Measurements from ENCODE around the gene SSBP3. TPM values are rescaled to one million over a fixed set of nuclear protein-coding genes. Genes with fewer than 3 reads are reported as not detected.

Gene SSBP3
- total RNA-seq, 1 donor from 2014 or later: 41.1 TPM

DNA sequence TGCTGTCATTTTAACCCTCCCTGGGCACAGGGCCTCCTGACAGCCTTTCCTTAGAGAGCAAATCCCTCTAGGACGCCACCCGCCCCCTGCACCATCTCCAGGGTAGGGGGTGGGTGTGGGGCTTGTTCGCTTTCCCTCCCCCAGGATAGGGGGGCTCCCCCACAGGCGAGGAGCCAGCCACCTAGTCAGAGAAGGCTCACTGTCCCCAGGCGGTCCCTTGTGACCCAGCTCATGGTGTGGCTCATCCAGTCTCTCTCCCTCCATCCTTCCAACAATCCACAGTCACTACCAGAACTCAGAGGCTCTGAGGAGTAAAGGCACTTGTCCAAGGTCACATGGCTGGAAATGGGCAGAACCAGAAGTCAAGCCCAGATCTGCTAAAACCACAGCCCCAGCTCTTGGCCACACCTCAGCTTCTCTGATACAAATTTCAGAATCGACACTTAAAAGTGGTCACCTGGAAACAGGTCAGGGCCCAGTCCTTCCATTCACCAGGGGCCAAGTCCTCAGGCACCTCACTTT is 116.4 kb downstream of the SSBP3 start:
- DNase-seq (ENCODE audit: low spot score): no peak

DNA sequence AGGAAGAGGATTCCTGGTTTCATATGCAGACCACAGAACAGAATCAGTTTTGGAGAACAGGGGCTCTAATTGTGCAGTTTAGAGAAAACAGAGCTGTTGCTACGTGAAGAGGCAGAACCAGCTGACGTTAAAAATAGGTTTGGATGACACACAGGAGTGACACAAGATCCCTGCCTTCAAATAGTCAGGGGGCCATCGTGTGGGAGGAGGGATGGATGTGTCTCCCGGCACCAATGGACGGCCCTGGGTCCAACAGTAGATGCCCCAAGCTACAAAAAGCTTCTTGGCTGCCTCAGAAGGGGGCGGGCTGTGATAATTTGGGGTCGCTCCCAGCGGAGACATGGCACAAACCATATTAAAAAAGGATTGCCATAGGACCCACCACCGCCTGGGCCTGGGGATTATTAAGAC is 118.4 kb downstream of the SSBP3 start:
- no peak for DNase-seq (ENCODE audit: low spot score)

DNA sequence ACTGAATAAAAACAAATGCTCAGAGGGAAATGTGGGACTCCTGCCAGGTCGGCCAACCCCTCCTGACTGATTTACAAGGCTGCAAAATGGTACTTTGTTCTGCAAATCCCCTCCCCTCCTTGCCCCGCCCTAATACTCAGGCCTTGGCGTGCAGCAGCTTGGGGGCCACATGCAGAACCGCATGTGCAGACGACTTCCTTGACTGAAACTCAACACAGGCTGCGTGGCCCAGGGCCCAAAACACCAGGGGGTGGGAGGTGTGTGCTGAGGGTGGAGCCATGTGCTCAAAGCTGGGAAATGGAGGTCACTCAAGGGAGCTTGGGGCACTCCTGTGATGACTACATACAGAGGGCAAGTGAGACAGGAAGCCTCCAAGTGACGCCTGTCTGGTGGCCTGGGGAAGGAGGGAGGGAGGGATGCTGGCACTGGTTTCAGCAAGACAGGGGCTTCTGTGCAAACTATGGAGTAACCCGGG is 119.0 kb downstream of the SSBP3 start:
- peak; percentile 93 for DNase-seq (ENCODE audit: low spot score)

GRCh38 chr1:54285815-54286345 is 120.3 kb downstream of the SSBP3 start:
- DNase-seq (ENCODE audit: low spot score): no peak

DNA sequence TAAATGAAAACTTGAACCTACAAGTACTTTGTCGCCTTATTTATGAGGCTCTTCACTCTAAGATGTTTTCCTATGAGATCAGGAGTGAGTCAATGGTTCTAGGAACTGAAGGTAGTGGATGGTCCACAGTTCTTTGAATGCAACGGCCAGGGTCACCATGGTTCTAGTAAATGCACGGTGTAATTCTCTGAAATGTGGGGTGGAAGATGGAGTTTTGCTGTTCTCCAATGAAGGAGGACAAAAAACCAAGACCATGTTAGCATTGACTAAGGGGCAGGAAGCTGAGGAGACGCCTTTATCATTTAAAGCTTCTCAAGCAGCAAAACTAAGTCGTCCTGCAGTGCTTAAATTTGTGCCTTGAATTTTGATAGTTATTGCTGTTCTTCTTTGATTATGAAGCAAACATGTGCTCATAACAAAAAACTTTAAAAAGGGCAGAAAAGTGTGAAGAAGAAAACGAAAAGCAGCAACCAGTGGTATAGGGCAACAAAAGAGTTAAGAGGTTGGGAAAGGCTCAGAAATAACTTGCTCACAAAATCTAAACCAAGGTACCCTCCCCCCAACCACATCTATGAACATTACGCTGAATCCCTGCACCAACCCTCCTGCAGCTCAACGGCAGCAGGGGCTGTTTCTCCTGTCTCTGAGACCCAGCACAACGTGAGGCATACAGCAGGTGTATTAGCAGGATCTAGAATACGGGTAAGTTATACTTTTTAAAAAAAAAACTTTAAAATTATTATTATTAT is 121.2 kb downstream of the SSBP3 start:
- no peak for DNase-seq (ENCODE audit: low spot score)

DNA sequence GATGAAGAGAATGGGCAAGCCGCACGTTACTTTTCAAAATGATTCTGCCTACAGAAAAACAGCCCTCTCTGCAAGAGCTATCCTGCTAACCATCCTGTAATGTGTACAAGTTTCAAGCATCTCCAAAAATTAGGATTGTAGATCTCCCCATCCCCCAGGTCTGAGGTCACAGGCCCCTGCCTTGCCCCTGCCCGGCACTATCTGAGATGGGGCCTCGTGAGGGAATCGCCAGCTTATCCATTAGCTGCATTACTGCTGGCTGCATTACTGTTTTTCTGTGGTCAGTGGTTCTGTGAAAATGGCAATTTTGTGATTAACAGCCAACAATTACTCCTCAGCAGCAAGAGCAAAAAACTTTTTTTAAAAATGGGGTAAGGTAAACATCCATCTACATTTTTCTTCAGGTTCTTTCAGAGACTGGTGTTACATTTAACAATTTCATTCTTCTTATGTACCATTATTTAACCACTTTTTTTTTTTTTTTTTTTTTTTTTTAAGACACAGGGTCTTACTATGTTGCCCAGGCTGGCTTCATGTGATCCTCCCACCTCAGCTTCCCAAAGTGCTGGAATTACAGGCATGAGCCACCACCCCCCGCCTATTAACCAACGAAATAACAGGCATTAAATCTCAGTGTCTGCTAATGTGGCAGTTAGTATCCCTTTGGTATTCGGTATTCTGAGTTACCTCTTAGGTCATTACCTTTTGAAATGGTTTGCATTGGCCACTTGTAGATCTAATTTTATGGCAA is 122.4 kb downstream of the SSBP3 start:
- DNase-seq (ENCODE audit: low spot score): no peak

DNA sequence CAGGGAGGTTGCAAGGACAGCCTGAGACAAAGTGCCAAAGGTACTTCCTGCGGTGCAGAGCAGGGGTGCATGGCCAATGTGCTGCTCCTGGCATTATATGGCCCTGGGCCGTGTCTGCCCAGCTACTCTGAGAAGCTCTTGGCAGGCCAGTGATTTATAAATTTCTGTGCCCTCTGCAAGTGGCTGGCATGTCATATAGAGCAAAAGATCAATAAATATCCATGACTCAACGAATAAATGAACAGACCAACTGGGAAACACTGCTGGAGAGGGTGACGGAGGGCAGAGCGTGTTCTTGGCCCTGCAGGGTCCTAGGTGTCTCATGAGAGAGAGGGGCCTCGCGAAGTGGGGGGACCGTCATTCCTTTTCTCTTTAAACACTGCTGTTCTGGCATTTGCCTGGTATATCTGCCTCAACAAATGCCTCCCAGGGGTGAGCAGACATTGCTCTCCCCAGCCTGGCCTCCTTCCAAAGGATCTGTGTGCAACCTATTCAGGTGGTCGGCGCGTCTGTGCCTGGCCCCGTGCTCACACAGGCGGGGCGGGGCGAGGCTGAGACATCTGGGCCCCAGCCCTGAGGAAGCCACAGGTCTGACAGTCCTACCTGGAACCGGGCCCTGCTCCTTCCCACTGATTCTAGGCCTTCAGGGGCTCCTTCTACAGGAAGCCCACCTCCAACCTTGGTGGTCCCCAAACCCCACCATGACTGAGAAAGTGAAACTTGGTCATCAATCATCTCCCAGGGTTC is 123.9 kb downstream of the SSBP3 start:
- DNase-seq (ENCODE audit: low spot score): no peak

DNA sequence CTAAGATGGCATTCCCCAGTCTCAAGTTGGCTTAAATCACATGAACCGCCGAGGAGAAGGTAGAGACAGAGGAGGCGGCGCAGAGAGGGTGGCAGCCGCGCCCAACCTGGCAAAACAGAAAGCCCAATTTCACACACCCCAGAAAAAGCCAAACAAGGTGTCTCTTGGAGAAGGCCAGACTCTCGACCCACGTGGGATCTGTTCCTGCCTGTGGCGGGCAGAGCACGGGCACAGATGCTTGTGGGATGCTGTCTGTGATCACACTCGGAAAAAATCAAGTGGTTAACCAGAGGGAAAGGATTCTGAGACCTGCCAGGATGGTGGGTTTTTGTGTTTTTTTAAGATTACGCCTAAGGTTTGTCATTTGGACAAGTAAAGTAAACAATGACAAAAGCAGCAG is 125.5 kb downstream of the SSBP3 start:
- DNase-seq (ENCODE audit: low spot score): no peak

- no peak for DNase-seq (ENCODE audit: low spot score)
Observed at GRCh38 chr1:54279457-54279856, 126.7 kb downstream of the SSBP3 start.

DNA sequence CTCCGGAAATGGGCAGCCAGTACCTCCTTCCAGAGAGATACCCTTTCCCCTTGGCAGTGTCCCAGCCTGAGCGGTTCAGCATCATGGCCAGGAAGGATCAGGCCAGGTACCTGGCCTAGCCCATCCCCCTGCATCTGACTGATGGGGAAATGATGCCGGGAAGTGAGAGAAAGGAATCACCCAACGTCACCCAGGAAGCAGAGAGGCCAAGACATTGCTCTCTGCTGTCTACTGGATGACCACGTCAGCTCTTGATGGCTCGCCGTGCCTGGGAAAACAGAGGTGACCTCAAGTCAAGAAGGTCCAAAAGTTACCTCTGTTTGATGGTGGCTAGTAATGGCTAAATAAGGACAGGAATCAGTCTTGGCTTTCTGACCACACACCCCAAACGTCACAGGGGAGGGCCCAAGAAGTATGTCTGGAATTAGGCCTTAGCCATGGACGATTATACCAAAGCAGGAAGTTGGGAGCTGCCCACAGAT is 127.2 kb downstream of the SSBP3 start:
- DNase-seq (ENCODE audit: low spot score): no peak

DNA sequence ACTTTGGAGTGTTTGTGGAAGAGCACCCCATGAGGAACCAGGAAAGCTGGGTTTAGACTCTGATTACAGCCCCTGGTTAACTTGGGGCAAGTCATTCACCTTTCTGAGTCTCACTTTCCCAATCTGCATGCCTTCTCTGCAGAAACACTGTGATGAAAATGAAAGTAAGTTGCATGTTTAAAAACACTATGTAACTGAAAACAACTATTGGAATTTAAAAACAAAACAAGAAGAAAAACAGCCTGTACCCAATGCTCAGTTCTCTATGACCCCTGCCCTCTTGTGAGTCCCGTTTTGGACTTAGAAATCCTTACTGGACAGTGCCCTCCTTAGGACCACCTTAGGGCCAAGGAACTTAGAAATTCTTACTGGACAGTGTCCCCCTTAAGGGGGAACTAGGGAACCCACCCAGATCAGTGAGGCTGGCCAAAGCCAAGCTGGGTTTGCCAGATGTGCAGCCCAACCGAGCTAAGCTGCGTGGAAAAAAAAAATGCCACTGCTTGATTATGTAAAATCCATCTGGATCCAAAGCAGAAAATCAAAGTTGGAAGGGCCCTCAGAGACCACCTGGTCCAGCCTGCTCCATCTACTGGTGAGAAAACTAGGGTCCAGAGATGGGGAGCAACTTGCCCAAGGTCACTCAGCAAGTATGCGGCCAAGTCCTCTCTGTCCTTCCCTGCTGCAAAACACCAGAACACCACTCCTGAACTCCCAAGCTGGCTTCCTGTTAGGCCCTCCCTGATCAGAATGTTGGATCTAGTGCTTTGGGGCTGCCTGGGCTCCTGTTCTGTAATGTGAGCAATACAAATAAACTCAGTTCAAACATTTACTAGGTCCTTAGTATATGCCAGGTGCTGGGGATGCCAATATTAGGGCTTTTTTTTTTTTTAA is 128.5 kb downstream of the SSBP3 start:
- no peak for DNase-seq (ENCODE audit: low spot score)

DNA sequence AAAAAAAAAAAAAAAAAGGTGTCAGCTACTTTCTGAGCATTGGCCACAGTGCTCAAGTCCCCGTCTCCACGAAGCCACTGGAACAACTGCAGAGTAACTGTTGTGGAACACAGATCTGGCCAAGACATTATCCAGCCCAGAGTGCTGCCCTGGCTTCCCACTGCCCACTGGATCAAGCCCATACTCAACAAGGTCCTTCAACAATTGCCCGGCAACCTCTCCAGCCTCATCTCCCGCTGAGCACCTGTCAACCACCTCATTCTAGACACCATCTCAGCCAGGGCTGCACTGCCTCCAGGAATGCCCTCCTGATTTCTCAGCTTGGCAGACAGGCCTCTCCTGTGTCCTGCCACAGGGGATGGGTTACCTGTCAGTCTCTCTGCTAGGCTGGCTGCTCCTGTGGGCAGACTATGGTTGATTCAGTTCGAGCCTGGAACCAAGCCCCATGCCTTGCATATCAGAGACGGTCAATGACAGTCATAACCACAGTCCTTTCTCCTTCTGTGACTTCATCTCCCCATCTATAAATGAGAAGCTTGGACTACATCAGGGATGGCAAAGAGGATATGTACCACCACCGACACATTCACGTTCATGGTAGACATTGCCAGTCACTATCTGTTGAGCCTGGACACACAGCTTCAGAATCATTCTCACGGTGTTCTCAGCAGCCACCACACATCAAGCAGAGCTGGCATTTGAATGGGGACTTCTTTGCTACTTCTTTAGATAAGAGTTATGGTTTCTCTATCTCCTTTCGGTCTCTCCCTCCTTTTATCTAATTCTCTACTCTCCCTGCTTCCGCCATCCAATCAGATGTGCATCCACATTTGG is 129.4 kb downstream of the SSBP3 start:
- no peak for DNase-seq (ENCODE audit: low spot score)

DNA sequence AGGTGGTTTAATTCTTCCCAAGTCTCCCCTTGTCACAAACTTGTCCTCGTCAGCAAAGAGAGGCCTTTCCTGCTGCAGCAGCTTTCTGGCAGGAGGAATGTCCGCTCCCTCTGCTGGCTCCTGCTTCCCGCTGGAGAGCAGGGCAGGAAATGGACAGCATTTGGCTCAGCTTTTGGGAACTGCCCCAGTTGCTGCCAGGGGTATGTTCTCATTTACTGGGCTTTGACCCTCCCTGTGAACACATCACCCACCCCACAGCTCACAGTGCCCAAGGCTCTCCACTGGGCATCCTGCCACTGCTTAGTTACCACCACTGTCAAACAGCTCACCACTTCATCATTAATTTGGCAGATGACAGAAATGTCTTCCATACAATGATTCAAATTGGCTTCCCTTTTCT is 130.8 kb downstream of the SSBP3 start:
- no peak for DNase-seq (ENCODE audit: low spot score)

DNA sequence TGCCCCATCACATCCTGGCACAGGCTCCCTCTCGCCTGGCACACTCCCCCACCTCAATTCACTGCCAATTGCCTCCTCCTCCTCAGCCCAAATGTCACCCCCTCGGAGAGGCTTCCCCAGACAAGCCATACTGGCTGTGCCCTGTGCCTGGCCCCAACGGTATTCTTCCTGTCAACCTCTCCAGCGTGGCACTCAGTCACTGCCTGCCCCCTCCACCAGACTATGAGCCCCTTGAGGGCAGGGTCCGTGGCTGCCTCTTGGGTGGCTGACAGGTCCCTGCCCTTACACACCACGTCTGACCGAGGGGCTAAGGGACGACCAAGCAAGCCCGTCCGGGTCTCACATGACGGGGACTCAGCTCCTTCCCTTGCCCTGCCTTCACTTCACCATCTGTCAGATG is 131.3 kb downstream of the SSBP3 start:
- DNase-seq (ENCODE audit: low spot score): no peak

DNA sequence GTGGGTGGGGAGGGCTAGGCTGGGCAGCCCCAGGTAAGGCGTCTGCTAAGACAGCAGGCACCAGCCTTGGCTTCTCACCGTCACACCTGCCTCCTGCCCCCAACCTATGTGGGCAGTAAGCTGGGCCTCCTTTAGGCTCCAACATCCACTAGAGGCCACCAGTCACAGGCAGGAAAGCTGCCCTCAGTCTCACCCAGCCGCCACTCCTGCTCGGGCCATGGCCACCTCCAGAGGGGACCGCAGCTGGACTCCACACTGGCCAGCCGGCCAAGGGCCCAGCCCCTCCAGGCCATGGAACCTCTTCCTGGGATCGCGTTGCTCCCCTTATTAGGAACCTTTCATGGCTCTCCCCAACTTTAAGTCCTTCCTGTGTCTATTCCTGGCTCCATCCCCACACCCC is 131.7 kb downstream of the SSBP3 start:
- no peak for DNase-seq (ENCODE audit: low spot score)

DNA sequence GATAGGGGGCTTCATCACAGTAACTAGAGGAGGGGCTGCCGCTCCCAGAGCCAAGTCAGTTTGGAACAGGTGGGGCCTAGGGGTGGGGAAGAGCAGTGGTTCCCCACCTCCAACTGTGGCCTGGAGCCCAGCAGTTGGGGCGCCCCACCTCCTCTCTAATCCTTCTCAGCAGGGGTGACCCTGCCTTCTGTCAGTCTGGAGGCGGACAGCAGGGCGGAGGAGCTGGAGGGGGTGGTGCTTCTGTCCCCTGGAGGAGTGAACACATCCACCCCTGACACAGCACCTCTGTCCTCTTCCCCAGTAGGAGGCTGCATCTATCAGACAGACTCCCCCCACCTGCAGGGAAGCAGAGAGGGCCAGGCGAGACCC is 132.4 kb downstream of the SSBP3 start:
- DNase-seq (ENCODE audit: low spot score): no peak

DNA sequence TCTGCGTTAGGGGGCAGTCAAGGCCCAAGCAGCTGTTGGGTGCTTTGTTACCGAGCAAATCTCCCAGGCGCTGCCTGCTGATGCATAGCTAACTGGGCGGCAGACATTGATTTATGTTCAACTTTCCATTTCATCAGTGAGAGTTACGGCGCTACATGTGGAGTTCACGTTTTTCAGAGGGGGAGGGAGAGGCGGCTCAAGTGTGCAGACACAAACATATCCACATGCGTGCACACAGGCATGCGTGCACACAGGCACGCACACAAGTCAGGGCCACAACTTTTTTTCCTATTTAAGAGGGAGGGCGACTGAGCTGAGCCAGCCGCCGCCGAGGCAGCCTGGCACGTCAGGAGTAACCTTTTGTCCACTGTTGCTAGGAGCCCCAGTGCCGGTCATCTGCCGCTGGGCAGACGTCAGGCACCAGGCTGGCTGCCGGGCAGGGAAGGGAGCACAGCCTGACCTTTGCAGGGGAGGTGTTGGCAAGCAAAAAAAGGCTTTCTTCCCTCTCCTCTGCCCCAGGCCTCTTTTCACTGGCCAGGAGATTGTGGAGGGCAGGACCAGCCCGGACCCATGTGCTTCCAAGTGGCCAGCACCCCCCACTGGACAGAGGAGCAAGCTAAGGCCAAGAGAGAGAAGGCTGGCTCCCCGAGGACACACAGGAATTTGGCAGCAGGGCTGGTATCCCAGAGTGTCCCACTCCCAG is 133.0 kb downstream of the SSBP3 start:
- no peak for DNase-seq (ENCODE audit: low spot score)

DNA sequence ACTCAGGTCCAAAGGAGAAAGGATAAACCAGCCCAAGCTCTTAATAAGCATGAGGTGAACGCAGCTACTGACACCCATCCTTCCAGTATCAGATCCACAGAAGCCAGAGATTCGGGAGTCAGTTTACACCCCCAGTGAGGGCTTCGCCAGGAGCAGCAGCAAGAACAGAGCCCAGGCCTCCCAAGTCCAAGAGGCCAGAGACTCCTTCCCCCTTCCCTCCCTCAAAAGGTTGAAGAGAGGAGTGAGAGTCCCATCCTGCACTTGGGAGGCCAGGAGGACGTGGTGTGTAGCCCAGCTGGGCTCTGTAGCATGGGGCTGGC is 133.5 kb downstream of the SSBP3 start:
- no peak for DNase-seq (ENCODE audit: low spot score)

DNA sequence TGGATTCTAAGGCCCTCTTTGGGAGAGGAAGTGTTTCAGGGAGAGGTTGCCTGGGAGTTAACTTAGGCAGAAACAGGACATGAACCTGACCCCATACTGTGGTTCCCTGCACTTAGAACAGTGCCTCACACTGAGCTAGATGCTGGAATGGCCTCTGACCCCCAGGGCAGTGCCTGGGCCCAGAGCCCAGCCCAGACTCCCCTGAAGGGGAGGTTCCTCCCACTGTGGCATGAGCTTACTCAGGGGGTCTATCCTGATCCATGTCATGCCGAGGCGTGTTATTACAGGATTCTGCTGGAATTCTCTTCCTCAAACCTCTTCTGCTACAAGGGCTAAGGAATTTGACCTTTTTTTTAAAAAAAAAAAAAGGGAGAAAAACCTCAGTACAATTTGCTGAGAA is 134.1 kb downstream of the SSBP3 start:
- DNase-seq (ENCODE audit: low spot score): no peak

All from mesenteric fat pad (tissue), 1 donor.